CD8-positive, alpha-beta memory T cell (primary cell): Measurements from ENCODE around the gene STAT1. TPM values are rescaled to one million over a fixed set of nuclear protein-coding genes. Genes with fewer than 3 reads are reported as not detected.

Experiments
- CTCF ChIA-PET: fragments of 350-600 bp; sonication (Branson Sonifier 250); formaldehyde crosslinking; loops from one replicate; lab custom pipeline; 2021; ENCODE audit warnings: antibody characterized with exemption; lab: Charles Lee
- POLR2A ChIA-PET: fragments of 350-600 bp; sonication (Branson Sonifier 250); formaldehyde crosslinking; loops from one replicate; lab custom pipeline; 2021; ENCODE audit warnings: antibody characterized with exemption; lab: Charles Lee
- DNase-seq, 5 donors: peaks; one replicate each; pipeline versions ENCODE4 v3.0.0 to v3.0.0-alpha.2; 2020 to 2022; ENCODE audit warnings: mixed read lengths in 1 of 5
- H3K27ac ChIP-seq: one replicate; pipeline ENCODE4 v1.7.0; 2013; ENCODE audit warnings: low read depth, mild to moderate bottlenecking, low read length, moderate library complexity
- H3K27me3 ChIP-seq: 2 replicates; pipeline ENCODE4 v1.7.0; 2013; ENCODE audit warnings: low read length, mild to moderate bottlenecking; ENCODE audit not compliant: insufficient read depth, poor library complexity, severe bottlenecking
- H3K36me3 ChIP-seq: 2 replicates; pipeline ENCODE4 v1.7.0; 2013; ENCODE audit warnings: mild to moderate bottlenecking, low read length, moderate library complexity; ENCODE audit not compliant: insufficient read depth
- H3K4me1 ChIP-seq: 2 replicates; pipeline ENCODE4 v1.7.0; 2013; ENCODE audit warnings: mild to moderate bottlenecking, low read length, moderate library complexity; ENCODE audit not compliant: insufficient read depth
- H3K4me3 ChIP-seq: 2 replicates; pipeline ENCODE4 v1.7.0; 2013; ENCODE audit warnings: mild to moderate bottlenecking, low read length
- H3K9me3 ChIP-seq: 2 replicates; pipeline ENCODE4 v1.7.0; 2013; ENCODE audit warnings: mild to moderate bottlenecking, low read length
- H3K27ac Mint-ChIP-seq, 8 donors: one replicate each; pipeline ENCODE4 v1.8.0; 2020 to 2021; ENCODE audit warnings: mixed read lengths in 8 of 8, mild to moderate bottlenecking in 6 of 8, inconsistent platforms in 3 of 8, moderate library complexity in 3 of 8
- H3K27me3 Mint-ChIP-seq, 2 donors: one replicate each; pipeline ENCODE4 v1.8.0; 2020 to 2021; ENCODE audit warnings: mixed read lengths in 2 of 2, mild to moderate bottlenecking in 1 of 2, moderate library complexity in 1 of 2
- H3K36me3 Mint-ChIP-seq, 3 donors: one replicate each; pipeline ENCODE4 v1.8.0; 2020 to 2021; ENCODE audit warnings: mixed read lengths in 3 of 3, inconsistent platforms in 1 of 3, mild to moderate bottlenecking in 1 of 3
- H3K4me1 Mint-ChIP-seq, 3 donors: one replicate each; pipeline ENCODE4 v1.8.0; 2020 to 2021; ENCODE audit warnings: mixed read lengths in 3 of 3, inconsistent platforms in 1 of 3, mild to moderate bottlenecking in 1 of 3
- H3K4me3 Mint-ChIP-seq, 7 donors: one replicate each; pipeline ENCODE4 v1.8.0; 2020 to 2021; ENCODE audit warnings: mixed read lengths in 7 of 7, mild to moderate bottlenecking in 6 of 7, moderate library complexity in 4 of 7, inconsistent platforms in 2 of 7
- H3K9me3 Mint-ChIP-seq, 5 donors: one replicate each; pipeline ENCODE4 v1.8.0; 2020 to 2022; ENCODE audit warnings: mixed read lengths in 5 of 5, mild to moderate bottlenecking in 3 of 5, moderate library complexity in 2 of 5, inconsistent platforms in 1 of 5
- polyA plus RNA-seq: library from polyadenylated mRNA; unstranded; fragments of 300-500 nt; fragmentation: Illumina TruSeq; gene quantifications from one replicate; pipeline ENCODE4 v1.2.3, GENCODE V29; 2021
- total RNA-seq, 2 experiments: library from RNA; stranded (reverse); gene quantifications; one replicate each; pipeline ENCODE4 v1.2.3, GENCODE V29; 2021

STAT1 gene
- total and polyA plus RNA-seq, 3 experiments from 2014 or later = 142 to 173 (median 145) TPM

DNA sequence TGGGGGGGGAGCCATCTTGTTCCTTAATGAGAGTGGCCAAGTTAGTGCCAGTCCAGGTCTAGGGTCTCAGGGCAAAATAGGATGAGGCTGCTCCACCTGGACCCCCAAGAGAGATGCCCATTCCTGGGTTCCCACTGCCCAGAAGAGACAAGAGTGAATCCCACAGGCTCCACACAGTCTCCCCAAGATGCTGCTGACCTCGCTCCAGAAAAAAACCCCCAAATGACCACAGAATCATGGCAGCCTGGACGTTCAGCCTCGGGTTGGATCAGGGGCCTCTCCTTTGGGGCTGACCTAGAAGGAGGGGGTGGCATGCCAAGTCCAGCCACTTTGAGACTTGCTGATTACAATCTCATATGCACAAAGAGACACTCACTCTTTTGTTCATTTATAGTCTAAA is 25.1 kb downstream of the STAT1 start:
- Histone ChIP-seq H3K4me1 (no peaks in the 10 kb centered on the region), H3K27me3 (no peaks in the 10 kb centered on the region), H3K27ac (no peak overlapping the region), H3K4me3 (no peak overlapping the region), H3K9me3 (no peaks in the 10 kb centered on the region), H3K36me3 (peaks cover 97% of the 10 kb centered on the region)
- H3K27me3 Mint-ChIP-seq = no peaks in the 10 kb centered on the region
- POLR2A ChIA-PET = no interaction called here
- CTCF ChIA-PET = interaction anchor here (1.4 kb wide), 1 partner anchor 14 kb away, joined by 4 read pairs; no protein-coding TSS in a partner anchor
- peaks cover 10 to 26% (median 25%) of the 10 kb centered on the region in 3 donors for H3K4me1 Mint-ChIP-seq
- no peak for DNase-seq
- peaks cover 19 to 94% (median 31%) of the 10 kb centered on the region in 3 donors for H3K36me3 Mint-ChIP-seq
- no peaks in the 10 kb centered on the region for H3K9me3 Mint-ChIP-seq
- H3K4me3 Mint-ChIP-seq = no peak overlapping the region
- H3K27ac Mint-ChIP-seq = peak overlapping the region in 5 of 8 donors; percentile 14 to 77 (median 46)

DNA sequence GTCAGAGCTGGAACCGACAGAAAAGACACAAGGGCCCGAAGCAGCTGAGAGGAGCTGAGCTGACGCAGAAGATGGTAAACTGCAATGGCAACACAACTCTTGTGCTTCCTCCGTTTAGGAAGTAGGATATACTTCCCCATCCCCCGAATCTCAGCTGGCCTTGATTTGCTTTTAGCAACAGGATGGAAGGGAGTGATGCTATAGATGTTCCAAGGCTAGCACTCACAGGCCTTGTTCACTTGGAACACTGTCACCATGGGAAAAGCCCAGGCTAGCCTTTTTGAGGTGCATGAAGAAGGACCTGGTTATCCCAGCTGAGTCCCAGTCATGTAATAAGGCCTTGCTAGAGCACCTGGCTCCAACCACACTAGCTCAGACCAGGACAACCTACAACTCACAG is 26.0 kb downstream of the STAT1 start:
- peak overlapping the region; percentile 47 to 92 (median 66) for H3K27ac Mint-ChIP-seq
- POLR2A ChIA-PET = no interaction called here
- H3K4me1 ChIP-seq = peaks cover 2% of the 10 kb centered on the region
- H3K27ac ChIP-seq = no peak overlapping the region
- H3K4me3 ChIP-seq = no peak overlapping the region
- H3K4me1 Mint-ChIP-seq = peaks cover 7 to 20% (median 19%) of the 10 kb centered on the region in 3 donors
- no peaks in the 10 kb centered on the region for H3K9me3 ChIP-seq
- no peak for DNase-seq
- CTCF ChIA-PET = interaction anchor here (0.6 to 1.1 kb wide), 3 partner anchors 10 to 219 kb away, joined by 3 to 4 read pairs (median 3); no protein-coding TSS in a partner anchor
- H3K4me3 Mint-ChIP-seq = no peak overlapping the region
- H3K9me3 Mint-ChIP-seq = no peaks in the 10 kb centered on the region
- peaks cover 14 to 94% (median 30%) of the 10 kb centered on the region in 3 donors for H3K36me3 Mint-ChIP-seq
- H3K27me3 ChIP-seq = no peaks in the 10 kb centered on the region
- peaks cover 97% of the 10 kb centered on the region for H3K36me3 ChIP-seq
- no peaks in the 10 kb centered on the region for H3K27me3 Mint-ChIP-seq

DNA sequence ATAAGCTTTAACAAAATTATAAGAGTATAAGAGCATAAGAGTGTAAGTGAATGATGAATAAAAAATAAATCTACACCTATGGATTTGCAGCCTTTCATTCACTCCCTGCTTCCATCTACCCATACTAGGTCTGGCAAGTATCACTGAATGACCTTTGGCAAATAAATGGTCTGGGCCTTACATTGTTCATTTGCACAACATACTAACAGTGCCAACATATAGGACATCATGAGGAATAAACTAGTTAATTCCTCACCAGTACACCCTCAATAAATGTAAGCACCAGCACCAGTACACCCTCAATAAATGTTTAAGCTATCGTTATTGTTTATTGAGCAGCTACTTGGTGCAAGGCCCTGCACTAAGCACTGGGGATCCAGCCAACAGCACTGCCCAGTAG is 26.9 kb downstream of the STAT1 start:
- H3K27ac ChIP-seq = no peak overlapping the region
- peak overlapping the region in 3 of 8 donors; percentile 35 to 79 (median 43) for H3K27ac Mint-ChIP-seq
- H3K4me1 Mint-ChIP-seq = peaks cover 7 to 24% (median 22%) of the 10 kb centered on the region in 3 donors
- H3K9me3 Mint-ChIP-seq = no peaks in the 10 kb centered on the region
- peaks cover 14 to 96% (median 36%) of the 10 kb centered on the region in 3 donors for H3K36me3 Mint-ChIP-seq
- POLR2A ChIA-PET = no interaction called here
- no peak overlapping the region for H3K4me3 ChIP-seq
- peaks cover 98% of the 10 kb centered on the region for H3K36me3 ChIP-seq
- CTCF ChIA-PET = interaction anchor here (1.0 to 1.1 kb wide), 3 partner anchors 10 to 137 kb away, joined by 3 to 5 read pairs (median 4); no protein-coding TSS in a partner anchor
- DNase-seq = no peak
- H3K4me3 Mint-ChIP-seq = no peak overlapping the region
- peaks cover 10% of the 10 kb centered on the region for H3K4me1 ChIP-seq
- H3K27me3 ChIP-seq = no peaks in the 10 kb centered on the region
- H3K27me3 Mint-ChIP-seq = no peaks in the 10 kb centered on the region
- no peaks in the 10 kb centered on the region for H3K9me3 ChIP-seq

DNA sequence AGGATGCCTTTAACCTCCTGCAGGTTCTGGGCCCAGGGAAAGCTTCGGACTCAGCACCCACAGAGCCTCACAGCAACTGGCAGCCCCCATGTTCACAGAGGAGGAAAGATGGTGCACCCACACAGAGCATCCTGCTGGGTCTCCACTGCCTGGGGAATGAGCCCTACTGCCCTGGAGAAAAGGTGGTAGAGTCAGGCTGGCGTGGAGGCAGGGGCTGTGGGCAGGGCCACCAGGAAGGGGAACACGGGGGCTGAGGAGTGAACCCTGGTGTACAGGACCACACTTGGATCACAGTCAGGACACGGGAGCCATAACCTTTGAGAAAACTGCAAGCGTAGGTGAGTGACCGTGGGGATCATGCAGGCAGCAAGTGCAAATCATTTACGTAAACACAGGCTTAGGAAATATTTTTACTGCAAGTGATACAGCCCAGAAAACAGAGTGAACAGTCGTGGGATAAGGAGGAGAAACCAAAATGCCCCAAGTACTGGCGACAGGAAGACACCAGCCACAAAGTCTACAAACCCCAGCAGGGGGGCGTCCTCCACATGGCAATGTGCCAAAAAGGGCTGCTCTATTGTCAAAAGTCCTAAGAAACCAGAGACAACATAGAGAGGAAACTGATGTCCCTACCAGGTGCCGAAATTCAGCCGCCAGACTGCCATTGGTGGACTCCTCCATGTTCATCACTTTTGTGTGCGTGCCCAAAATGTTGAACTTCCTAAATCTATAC is 27.6 kb downstream of the STAT1 start:
- peaks cover 14 to 97% (median 36%) of the 10 kb centered on the region in 3 donors for H3K36me3 Mint-ChIP-seq
- H3K4me3 ChIP-seq = no peak overlapping the region
- ChIA-PET POLR2A (no interaction called here), CTCF (interaction anchor here (1.0 to 1.1 kb wide), 2 partner anchors 18 to 136 kb away, joined by 3 to 5 read pairs; no protein-coding TSS in a partner anchor)
- peak overlapping the region in 5 of 8 donors; percentile 27 to 95 (median 63) for H3K27ac Mint-ChIP-seq
- H3K4me1 ChIP-seq = peaks cover 17% of the 10 kb centered on the region
- H3K9me3 ChIP-seq = no peaks in the 10 kb centered on the region
- H3K27me3 Mint-ChIP-seq = no peaks in the 10 kb centered on the region
- DNase-seq = peak in 1 of 5 donors; percentile 35
- peaks cover 7 to 25% (median 23%) of the 10 kb centered on the region in 3 donors for H3K4me1 Mint-ChIP-seq
- no peak overlapping the region for H3K27ac ChIP-seq
- peaks cover 98% of the 10 kb centered on the region for H3K36me3 ChIP-seq
- H3K9me3 Mint-ChIP-seq = no peaks in the 10 kb centered on the region
- no peaks in the 10 kb centered on the region for H3K27me3 ChIP-seq
- no peak overlapping the region for H3K4me3 Mint-ChIP-seq

DNA sequence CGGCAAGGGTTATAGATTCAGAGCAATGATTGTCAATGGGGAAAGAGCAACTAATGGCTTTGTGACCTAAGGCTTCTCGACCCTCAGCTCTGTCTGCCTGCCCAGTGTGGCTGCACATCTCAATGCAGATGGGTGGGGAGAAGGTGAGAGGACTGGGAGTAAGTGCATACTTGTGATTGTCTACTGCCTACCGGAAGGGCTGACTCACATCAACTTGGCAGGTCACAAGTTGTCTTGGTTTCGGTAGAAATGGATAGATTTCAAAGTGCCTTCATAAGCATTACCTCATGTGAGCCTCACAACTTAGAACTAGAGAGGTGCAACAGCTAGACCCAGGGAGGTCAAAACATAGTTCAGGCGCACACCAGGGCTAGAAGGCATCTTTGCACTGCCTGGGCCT is 29.4 kb downstream of the STAT1 start:
- Mint-ChIP-seq H3K27ac (peak overlapping the region; percentile 18 to 81 (median 60)), H3K9me3 (no peaks in the 10 kb centered on the region), H3K4me1 (peaks cover 11 to 28% (median 25%) of the 10 kb centered on the region in 3 donors), H3K4me3 (no peak overlapping the region), H3K27me3 (no peaks in the 10 kb centered on the region), H3K36me3 (peaks cover 17 to 98% (median 42%) of the 10 kb centered on the region in 3 donors)
- POLR2A ChIA-PET = no interaction called here
- CTCF ChIA-PET = interaction anchor here (0.7 kb wide), 1 partner anchor 27 kb away, joined by 3 read pairs; no protein-coding TSS in a partner anchor
- no peaks in the 10 kb centered on the region for H3K27me3 ChIP-seq
- DNase-seq = no peak
- peaks cover 20% of the 10 kb centered on the region for H3K4me1 ChIP-seq
- no peak overlapping the region for H3K4me3 ChIP-seq
- H3K27ac ChIP-seq = no peak overlapping the region
- peaks cover 98% of the 10 kb centered on the region for H3K36me3 ChIP-seq
- H3K9me3 ChIP-seq = no peaks in the 10 kb centered on the region

DNA sequence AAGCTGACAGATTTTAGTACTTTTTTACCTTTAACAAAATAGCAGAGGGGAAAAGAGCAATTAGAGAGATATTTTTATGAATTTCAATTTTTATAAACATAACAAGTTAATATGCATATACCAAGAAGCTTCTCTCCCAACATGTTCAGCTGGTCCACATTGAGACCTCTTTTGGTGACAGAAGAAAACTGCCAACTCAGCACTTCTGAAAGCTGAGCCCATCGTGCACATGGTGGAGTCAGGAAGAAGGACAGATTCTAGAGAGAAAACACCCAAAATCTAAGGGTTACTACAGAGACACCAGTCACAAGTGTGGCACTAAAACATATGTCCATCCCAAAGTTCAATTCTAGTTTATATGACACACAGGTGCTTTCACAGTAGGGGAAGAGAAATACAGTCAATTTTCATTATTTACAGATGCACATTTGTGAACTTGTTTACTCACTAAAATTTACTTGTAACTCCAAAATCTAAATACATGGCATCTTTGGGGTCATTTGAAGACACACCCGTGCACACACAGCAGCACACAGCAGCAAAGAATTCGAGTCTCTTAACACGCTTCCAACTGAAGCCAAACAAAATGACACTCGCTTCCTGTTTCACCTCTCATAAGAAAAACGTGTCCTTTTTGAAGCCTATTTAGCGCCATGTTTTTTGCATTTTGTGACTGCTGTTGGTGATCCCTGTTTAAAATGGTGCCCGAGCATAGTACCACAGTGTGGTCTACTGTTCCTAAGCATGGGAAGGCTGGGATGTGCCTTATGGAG is 31.5 kb downstream of the STAT1 start:
- ChIA-PET POLR2A (interaction anchor here (1.2 kb wide), 1 partner anchor 22 kb away, joined by 4 read pairs; no protein-coding TSS in a partner anchor), CTCF (interaction anchor here (2.9 kb wide), 1 partner anchor 132 kb away, joined by 8 read pairs; no protein-coding TSS in a partner anchor)
- Mint-ChIP-seq H3K4me3 (no peak overlapping the region), H3K36me3 (peaks cover 25 to 98% (median 53%) of the 10 kb centered on the region in 3 donors), H3K9me3 (no peaks in the 10 kb centered on the region), H3K4me1 (peaks cover 14 to 28% (median 22%) of the 10 kb centered on the region in 3 donors), H3K27me3 (no peaks in the 10 kb centered on the region), H3K27ac (peak overlapping the region; percentile 24 to 88 (median 61))
- H3K9me3 ChIP-seq = no peaks in the 10 kb centered on the region
- H3K4me3 ChIP-seq = no peak overlapping the region
- no peaks in the 10 kb centered on the region for H3K27me3 ChIP-seq
- peaks cover 20% of the 10 kb centered on the region for H3K4me1 ChIP-seq
- no peak overlapping the region for H3K27ac ChIP-seq
- H3K36me3 ChIP-seq = peaks cover 99% of the 10 kb centered on the region
- DNase-seq = no peak

DNA sequence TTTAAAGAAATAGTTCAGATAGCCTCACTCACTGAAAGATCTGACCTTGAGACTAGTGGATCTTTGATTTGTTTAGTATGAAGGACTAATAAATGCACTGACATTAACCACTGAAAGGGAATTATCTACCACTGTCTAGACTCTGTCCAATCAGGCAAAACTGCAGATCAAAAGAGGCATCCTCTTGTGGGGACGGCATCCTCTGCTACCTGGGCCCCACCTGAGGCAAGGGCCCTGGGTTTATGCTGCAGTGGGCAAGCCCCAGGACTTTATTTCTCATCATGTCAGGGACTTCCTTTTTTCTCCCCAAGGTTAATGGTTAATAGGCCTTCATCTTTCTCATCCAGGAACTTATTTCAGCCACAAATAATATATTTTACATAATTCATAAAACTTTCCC is 32.2 kb downstream of the STAT1 start:
- Histone ChIP-seq H3K27ac (no peak overlapping the region), H3K4me3 (no peak overlapping the region), H3K9me3 (no peaks in the 10 kb centered on the region), H3K27me3 (no peaks in the 10 kb centered on the region), H3K4me1 (peaks cover 20% of the 10 kb centered on the region), H3K36me3 (peaks cover 98% of the 10 kb centered on the region)
- Mint-ChIP-seq H3K27me3 (no peaks in the 10 kb centered on the region), H3K9me3 (no peaks in the 10 kb centered on the region), H3K4me3 (no peak overlapping the region), H3K4me1 (peaks cover 14 to 28% (median 22%) of the 10 kb centered on the region in 3 donors), H3K36me3 (peaks cover 22 to 98% (median 53%) of the 10 kb centered on the region in 3 donors), H3K27ac (peak overlapping the region in 4 of 8 donors; percentile 5 to 88 (median 38))
- CTCF ChIA-PET = interaction anchor here (2.9 kb wide), 1 partner anchor 131 kb away, joined by 8 read pairs; no protein-coding TSS in a partner anchor
- DNase-seq = no peak
- POLR2A ChIA-PET = no interaction called here
